Measurements from ENCODE around the gene MIR17HG. TPM values are rescaled to one million over a fixed set of nuclear protein-coding genes. Genes with fewer than 3 reads are reported as not detected.

MIR17HG gene
- total RNA-seq, 4 donors from 2014 or later = 3.3 to 16.2 (median 4.6) TPM

DNA sequence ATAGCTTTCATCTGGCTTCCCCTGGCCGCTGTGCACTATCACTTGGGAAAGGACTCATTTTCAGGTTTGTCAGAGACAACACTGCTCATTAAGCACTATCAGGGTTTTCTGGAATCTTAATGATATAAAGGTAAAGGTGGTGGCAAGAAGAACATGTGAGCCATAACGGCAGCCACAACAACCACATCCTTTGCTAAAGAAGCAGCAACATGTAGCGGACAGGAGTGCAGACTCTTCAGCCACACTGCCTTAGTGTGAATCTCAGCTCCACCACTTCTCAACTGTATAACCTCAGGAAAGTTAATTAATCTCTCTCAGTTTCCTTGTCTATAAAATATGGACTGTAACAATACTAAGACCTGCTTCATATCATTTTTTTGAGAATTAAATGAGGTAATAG lies 24.1 kb upstream of the MIR17HG start:
- Histone ChIP-seq H3K36me3 (no peaks in the 10 kb centered on the region), H3K4me1 (no peaks in the 10 kb centered on the region)
- no peak for TF ChIP-seq POLR2A (IDR thresholded peaks at IDR 0.05)
- TF ChIP-seq, protein P1, sequence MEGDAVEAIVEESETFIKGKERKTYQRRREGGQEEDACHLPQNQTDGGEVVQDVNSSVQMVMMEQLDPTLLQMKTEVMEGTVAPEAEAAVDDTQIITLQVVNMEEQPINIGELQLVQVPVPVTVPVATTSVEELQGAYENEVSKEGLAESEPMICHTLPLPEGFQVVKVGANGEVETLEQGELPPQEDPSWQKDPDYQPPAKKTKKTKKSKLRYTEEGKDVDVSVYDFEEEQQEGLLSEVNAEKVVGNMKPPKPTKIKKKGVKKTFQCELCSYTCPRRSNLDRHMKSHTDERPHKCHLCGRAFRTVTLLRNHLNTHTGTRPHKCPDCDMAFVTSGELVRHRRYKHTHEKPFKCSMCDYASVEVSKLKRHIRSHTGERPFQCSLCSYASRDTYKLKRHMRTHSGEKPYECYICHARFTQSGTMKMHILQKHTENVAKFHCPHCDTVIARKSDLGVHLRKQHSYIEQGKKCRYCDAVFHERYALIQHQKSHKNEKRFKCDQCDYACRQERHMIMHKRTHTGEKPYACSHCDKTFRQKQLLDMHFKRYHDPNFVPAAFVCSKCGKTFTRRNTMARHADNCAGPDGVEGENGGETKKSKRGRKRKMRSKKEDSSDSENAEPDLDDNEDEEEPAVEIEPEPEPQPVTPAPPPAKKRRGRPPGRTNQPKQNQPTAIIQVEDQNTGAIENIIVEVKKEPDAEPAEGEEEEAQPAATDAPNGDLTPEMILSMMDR (IDR thresholded peaks at IDR 0.05) = no peak

DNA sequence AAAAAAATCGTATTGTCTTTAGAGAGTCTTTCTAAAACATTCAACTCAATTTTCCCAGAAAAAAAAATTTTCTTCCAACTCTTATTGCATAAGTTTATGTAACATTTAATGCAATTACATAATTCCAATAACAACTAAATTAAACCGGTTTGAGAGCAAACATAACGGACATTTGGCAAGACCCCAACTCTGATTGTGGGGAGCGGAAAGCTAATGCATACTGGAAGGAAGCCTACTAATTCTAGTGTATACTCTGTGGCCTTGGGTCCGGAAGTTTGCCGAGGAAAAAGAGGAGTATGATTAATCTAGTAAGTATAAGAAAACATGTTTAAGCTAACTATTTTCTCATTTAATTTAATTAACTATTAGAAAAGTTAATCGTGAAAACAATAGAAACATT lies 21.3 kb upstream of the MIR17HG start:
- no peak overlapping the region for H3K4me3 ChIP-seq
- no peaks in the 10 kb centered on the region for H3K36me3 ChIP-seq
- TF ChIP-seq, protein P1 (IDR thresholded peaks at IDR 0.05) = no peak
- no peak for TF ChIP-seq POLR2A (IDR thresholded peaks at IDR 0.05)
- no peak for DNase-seq
- intact Hi-C loops (cut with DNase I; ENCODE audit: low total_unique reads) = no loop called here
- no peak overlapping the region for H3K27ac ChIP-seq
- no peaks in the 10 kb centered on the region for H3K27me3 ChIP-seq
- H3K9me3 ChIP-seq = no peaks in the 10 kb centered on the region
- no peaks in the 10 kb centered on the region for H3K4me1 ChIP-seq

More for the DNA sequence above, 24.1 kb upstream of the MIR17HG start:
- H3K27ac ChIP-seq = no peak overlapping the region
- intact Hi-C loops (cut with DNase I; ENCODE audit: low total_unique reads) = no loop called here
- no peak for DNase-seq
- no peak overlapping the region for H3K4me3 ChIP-seq
- no peaks in the 10 kb centered on the region for H3K27me3 ChIP-seq
- H3K9me3 ChIP-seq = no peaks in the 10 kb centered on the region

DNA sequence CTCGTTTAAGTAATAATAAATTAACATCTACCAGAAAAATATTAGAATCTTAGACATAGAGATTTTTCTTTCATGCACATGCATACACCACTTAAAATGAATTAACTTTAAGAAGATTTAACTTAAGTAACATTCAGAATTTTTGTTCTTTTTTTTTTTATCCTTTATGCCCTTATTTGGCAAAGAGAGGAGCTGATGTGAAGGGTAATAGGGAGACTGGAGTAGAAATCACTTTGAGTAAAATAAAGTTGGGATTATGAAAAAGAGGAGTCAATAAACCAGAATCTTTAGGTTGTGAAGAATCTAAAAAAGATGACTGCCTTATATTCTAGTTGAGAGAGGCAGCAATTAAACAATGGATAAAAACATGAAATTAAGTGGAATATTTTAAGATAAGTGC lies 18.8 kb upstream of the MIR17HG start:
- Histone ChIP-seq H3K4me3 (no peak overlapping the region), H3K27me3 (no peaks in the 10 kb centered on the region), H3K27ac (no peak overlapping the region), H3K36me3 (no peaks in the 10 kb centered on the region), H3K9me3 (no peaks in the 10 kb centered on the region), H3K4me1 (no peaks in the 10 kb centered on the region)
- DNase-seq = no peak
- intact Hi-C loops (cut with DNase I; ENCODE audit: low total_unique reads) = no loop called here
- TF ChIP-seq, protein P1 (IDR thresholded peaks at IDR 0.05) = no peak
- TF ChIP-seq POLR2A (IDR thresholded peaks at IDR 0.05) = no peak

DNA sequence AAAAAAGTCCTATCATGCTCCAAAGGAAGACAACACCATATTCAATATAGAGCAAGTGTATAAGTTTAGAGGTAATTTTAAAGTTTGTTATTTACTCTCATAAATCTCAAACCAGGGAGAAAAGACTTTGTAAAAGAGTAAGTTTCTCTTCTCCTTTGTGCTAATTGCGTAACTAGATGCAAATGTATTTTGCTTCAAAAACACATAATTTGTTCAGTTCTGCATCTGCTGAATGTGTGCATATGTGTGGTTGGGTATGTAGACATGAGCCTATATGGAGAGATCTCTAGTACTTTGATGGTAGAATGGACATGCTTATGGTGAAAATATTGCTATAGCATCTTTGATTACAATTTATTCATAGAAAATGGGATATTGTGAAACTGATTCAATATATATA lies 17.8 kb upstream of the MIR17HG start:
- intact Hi-C loops (cut with DNase I; ENCODE audit: low total_unique reads) = no loop called here
- no peaks in the 10 kb centered on the region for H3K36me3 ChIP-seq
- H3K27me3 ChIP-seq = no peaks in the 10 kb centered on the region
- TF ChIP-seq, protein P1 (IDR thresholded peaks at IDR 0.05) = no peak
- no peak for TF ChIP-seq POLR2A (IDR thresholded peaks at IDR 0.05)
- no peak overlapping the region for H3K4me3 ChIP-seq
- no peaks in the 10 kb centered on the region for H3K4me1 ChIP-seq
- no peak overlapping the region for H3K27ac ChIP-seq
- DNase-seq = no peak
- H3K9me3 ChIP-seq = no peaks in the 10 kb centered on the region

DNA sequence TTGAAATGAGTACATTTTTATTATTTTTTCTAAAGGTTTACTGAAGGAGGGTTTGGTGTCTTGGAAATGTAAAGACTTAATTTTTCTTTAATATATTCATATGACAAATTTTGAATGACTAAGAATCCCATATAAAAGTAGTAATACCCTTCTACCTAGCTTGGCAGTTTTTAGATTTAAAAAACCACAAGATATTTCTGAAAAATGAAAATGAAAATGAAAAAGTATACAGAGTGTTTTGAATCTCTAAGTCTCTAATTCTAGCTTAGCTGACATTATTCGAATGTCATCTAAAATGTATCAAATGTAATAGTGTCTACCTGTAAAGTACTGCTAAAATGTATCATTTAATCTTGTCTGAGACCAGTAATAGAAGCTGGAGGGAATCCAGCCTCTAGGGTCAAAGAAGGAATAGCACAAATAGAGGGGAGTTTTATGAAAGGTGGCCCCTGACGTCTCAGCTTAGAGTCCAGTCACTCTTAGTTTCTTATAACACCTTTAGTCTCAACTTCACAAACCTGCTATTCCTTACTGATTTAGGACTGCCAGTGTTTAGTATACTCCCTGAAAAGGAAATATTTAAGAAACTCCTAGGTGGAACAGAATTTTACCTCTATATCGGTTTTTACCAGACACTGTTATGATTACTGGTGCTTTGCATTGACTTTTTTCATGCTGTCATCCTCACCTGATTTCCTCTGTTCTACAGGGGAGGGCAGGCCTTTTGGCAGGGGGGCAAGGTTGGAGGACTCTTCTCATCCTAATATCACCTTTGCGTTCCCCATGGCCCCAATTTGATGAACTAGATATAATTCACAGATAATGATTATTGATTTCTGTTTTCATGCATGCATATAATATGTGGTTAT lies 16.2 kb upstream of the MIR17HG start:
- no peak overlapping the region for H3K4me3 ChIP-seq
- no peaks in the 10 kb centered on the region for H3K27me3 ChIP-seq
- no peaks in the 10 kb centered on the region for H3K9me3 ChIP-seq
- TF ChIP-seq, protein P1 (IDR thresholded peaks at IDR 0.05) = no peak
- no peak for TF ChIP-seq POLR2A (IDR thresholded peaks at IDR 0.05)
- no peaks in the 10 kb centered on the region for H3K4me1 ChIP-seq
- no peak for DNase-seq
- no peaks in the 10 kb centered on the region for H3K36me3 ChIP-seq
- no peak overlapping the region for H3K27ac ChIP-seq
- intact Hi-C loops (cut with DNase I; ENCODE audit: low total_unique reads) = no loop called here
